ENCODE data around the gene SLMAP.

Gene SLMAP

GRCh38 chr3:57755741-57756527 is at the start of gene SLMAP:
TSS of gene SLMAP (plus strand) at chr3:57756309. CDS start at chr3:57757652, 1,343 bp downstream.
- peak; percentile 93 for DNase-seq

GRCh38 chr3:57706462-57706861 is 49.6 kb upstream of the SLMAP start:
- DNase-seq: no peak

DNA sequence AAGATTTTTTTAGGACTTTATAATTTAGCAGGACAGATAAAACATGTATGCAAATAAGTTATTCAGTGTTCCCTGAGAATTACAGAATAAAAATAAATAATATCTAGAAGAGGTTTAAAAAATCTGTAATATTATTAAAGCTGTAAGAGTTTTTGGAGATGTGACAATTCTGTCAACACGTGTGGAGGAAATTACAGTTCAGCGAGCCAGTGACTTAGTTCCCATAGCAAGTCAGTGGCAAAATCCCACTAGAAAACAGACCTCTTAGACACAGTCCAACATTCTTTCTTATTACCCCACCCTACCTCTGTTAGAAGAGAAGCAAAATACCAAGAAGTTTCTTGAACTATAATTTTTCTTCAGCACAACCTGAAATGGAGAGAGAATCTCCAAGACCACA is 47.1 kb upstream of the SLMAP start:
- DNase-seq: no peak

DNA sequence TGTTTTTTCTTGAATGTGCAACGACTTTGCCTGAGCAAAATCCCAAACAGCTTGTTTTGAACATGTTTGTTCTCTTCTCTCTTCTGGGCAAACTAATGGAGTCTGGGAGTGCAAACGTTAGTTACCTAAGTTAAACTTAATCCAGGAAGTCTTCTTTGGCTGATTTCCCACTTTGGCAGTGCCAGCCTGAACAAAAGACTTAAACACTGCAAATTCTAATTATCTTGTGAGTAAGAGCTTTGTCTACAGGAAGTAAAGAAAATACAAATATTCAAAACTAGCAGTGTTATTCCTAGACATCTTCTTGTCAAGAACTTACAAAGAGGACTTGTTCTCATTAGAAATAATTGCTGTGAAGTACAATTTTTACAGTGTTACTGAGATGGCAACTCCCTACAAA is 46.5 kb upstream of the SLMAP start:
- DNase-seq: no peak

DNA sequence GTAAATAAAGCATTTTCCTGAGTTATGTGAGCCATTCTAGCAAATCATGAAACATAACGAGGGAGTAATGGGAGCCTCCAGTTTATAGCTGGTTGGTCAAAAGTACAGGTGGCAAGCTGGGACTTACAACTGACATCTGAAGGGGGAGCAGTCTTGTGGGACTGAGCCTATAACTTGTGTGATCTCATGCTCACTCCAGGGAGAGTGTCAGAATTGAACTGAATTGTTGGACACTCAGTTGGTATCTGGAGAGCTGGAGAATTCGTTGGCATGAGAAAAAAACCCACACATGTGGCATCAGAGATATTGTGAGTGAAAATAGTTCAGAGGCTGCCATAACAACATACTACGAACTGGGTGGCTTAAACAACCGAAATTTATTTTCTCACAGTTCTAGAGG is 40.4 kb upstream of the SLMAP start:
- DNase-seq: no peak

DNA sequence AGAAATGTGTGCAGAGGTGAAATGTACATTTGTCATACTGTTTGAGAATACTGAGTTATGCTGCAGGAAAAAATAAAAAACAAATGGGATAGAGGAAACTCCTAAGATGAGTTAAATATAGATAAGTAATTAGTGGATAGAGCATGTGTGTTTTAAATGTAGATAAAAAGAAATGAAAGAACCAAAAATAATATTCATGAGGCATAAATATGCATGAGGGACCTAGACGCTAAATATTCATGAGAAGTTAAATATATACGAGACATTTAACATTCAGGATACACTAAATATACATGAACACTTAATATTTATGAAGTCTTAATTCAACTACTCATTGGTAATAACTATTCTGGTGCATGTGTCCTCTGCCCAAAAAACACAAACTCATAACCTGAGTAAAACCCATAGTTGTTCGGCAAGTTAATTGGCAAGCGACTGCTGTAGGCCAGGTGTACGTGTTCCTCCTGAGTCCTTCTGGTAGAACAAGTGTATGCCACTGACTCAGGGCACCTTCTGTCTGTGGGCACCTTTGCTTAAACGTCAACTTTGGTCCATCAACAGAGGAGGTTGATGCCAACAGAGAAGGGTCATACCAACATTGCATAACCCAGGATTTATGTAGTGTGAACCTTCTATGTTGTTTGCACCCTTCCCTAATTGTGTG is 38.8 kb upstream of the SLMAP start:
- DNase-seq: no peak

- DNase-seq: no peak
Measured at GRCh38 chr3:57718118-57718517, 38.0 kb upstream of the SLMAP start.

GRCh38 chr3:57726397-57726796 is 29.7 kb upstream of the SLMAP start:
- DNase-seq: no peak

DNA sequence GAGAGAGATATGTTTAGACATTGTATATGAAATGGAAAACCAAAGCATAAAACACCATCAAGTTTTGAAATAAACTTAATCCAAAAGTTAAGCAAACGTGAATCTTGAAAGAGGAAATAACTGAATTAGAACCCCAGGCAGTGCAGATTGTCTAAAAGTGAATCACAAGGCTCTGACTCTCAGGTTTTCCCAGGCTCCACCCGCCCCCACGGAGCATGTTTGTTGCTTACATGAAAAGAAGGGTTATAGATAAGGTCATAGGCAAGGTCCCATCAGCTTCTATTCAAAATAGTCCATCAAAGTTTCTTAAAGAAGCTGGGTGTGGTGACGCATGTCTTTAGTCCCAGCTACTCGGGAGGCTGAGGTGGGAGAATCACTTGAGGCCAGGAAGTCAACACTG is 29.0 kb upstream of the SLMAP start:
- DNase-seq: no peak

GRCh38 chr3:57729334-57730045 is 26.6 kb upstream of the SLMAP start:
- no peak for DNase-seq

DNA sequence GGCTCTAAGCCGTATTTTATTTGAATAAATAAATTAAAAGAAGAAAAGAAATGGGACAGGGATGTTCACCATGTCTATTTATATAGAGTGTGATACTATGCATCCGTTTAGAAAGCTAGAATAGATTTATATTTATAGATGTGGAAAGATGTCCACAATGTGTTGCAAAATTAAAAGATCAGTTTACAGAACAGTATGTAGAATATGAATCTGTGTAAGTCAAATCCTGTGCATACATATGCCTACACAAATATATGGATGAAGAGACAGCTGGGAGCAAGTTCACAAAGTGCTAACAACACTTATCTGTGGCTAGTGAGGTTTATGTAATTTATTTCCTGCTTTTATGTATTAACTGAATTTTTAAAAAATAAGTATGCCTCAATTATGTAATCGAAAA is 25.4 kb upstream of the SLMAP start:
- DNase-seq: no peak

- DNase-seq: no peak
Measured at GRCh38 chr3:57731311-57731710, 24.8 kb upstream of the SLMAP start.

DNA sequence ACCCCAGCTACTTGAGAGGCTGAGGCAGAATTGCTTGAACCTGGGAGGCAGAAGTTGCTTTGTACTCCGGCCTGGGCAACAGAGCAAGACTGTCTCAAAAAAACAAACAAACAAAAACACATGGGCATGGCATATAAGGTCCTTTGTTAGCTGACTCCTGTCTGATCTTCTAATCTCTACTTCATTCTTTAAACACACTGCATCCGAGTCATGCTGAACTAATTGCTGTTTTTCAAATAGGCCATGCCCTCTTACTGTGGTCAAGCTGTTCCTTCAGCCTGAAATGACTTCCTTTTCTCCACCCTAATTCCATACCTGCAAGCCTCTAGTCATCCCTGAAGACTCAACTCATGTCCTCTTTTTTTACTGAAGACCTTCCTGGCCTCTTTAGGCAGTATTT is 22.3 kb upstream of the SLMAP start:
- DNase-seq: no peak

DNA sequence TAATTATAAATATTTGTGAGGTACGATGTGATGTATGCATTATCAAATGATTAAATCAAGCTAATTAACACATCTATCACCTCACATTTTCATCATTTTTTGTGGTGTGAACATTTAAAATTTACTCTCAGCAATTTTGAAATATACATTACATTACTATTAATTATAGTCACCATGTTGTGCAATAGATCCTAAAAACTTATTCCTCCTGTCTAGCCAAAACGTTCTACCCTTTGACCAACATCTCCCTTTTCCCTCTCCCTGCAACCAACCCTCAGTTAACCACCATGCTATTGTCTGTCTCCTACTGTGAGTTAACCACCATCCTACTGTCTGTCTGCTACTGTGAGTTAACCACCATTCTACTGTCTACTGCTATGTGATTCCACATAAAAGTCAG is 20.7 kb upstream of the SLMAP start:
- DNase-seq: no peak

GRCh38 chr3:57737840-57738239 is 18.3 kb upstream of the SLMAP start:
- DNase-seq: no peak

DNA sequence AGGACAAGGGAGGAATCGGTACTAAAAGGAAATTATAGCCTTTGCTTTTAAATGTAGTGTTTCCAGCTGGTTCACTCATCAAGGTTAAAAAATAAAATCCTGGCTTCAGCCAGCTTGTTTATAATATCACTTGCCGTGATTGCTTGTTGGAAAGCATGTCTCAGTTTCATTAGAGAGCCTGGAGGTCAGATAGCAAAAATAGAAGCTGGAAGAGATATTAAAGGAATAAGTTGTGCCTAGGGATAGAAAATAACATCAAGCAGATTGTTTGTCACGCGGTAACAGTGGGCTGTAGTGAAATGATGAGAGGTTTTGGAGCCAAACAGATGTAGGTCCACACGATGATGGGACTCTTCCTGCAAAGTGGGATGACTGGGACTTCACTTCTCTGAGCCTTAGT is 17.7 kb upstream of the SLMAP start:
- DNase-seq: no peak

GRCh38 chr3:57740027-57740426 is 16.1 kb upstream of the SLMAP start:
- DNase-seq: no peak

DNA sequence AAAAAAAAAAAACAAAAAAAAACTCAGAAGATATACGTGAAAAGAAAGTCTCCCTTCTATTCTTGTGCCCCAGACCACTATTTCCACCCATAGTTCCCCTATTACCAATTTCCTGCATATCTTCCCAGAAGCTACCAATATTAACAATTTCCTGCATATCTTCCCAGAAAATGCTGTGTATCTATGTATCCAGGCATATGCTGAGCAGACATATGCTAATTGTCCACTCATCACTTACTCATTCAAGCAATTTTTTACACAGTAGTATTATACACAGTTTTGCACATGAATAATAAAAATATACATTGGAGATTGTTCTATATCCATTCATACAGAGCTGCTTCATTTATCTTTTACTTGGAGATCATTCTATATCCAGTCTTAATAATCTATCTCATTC is 12.6 kb upstream of the SLMAP start:
- DNase-seq: no peak

- no peak for DNase-seq
Measured at GRCh38 chr3:57745101-57745500, 11.0 kb upstream of the SLMAP start.

- no peak for DNase-seq
Measured at GRCh38 chr3:57746156-57747010, 9.7 kb upstream of the SLMAP start.

- DNase-seq: no peak
Measured at GRCh38 chr3:57749542-57749941, 6.6 kb upstream of the SLMAP start.

- DNase-seq: no peak
Measured at GRCh38 chr3:57752307-57752706, 3.8 kb upstream of the SLMAP start.

DNA sequence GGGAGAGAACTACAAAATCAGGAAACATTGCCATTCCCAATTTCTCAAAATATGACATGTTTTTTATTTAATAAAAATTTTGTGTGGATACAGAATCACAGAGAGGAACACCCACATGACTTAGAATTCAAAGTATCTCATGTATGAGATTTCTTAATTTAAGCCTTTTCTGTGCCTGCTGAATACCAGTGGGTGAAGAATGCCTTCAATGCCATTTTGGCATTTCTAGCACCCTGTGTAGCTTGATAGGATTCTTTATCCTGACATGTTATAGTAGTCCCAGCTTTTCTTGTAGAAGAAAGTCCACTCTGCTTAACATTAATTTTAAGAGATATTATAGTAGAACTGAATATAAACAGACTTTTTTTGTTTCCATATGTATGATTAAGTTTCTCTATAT is 3.1 kb upstream of the SLMAP start:
- no peak for DNase-seq
